GM12801 (cell line): ENCODE data around the gene AGBL4.

Experiments used
- CTCF ChIP-seq: IDR thresholded peaks from one replicate; pipeline ENCODE4 v1.5.1; 2011; ENCODE audit warnings: control low read depth; ENCODE audit not compliant: insufficient read length; ENCODE audit errors: extremely low read depth

The AGBL4 gene

DNA sequence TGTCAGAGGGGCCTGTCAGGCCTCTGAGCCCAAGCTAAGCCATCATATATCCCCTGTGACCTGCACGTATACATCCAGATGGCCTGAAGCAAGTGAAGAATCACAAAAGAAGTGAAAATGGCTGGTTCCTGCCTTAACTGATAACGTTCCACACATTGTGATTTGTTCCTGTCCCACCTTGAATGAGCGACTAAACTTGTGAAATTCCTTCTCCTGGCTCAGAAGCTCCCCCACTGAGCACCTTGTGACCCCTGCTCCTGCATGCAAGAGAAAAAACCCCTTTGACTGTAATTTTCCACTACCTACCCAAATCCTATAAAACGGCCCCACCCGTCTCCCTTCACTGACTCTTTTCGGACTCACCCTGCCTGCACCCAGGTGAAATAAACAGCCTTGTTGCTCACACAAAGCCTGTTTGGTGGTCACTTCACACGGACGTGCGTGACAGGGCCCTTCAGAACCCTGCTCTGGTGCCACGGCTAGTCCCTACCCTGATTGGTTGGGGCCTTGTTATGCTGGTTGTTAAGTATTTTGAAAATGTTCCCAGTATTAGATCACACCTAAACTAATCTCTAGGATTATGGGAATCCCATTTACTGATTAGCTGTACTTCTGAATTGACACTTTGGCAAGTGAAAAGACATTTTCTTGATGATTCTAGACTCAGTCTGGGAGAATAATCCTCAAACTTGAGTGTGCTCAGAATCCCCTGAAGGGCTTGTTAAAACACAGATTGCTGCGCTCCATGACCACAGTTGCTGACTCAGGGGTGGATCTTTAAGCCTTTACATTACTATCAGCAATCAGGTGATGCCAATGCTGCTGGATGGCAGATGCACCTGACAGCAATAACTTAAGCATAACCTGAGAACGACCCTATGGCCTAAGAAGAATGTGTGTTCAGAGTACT, 1523.0 kb downstream of the AGBL4 start:
- TF ChIP-seq CTCF: no peak

DNA sequence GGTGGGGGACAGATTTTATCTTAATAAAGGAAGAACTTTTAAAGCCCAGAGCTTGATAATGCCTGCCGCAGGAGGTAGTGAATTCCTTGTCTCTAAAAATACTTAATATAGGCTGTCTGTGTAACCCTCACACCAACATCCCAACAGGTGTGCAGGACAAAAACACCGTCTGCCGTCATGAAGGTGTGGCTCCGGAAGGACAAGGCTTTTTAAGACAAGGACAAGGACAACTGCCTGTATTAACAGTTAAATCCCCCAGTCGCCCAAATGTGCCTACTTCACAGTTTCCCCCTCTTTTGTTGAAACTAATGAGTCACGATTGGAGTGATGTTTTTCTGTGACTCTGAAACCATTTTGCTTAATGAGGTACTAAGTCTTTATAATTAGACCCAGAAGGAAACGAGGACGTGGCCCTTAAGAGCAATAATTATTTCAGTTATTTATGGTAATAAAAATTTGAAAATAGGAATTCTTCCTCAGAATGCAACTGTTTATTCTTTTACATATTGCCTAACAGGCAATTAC, 1524.5 kb downstream of the AGBL4 start:
- no peak for TF ChIP-seq CTCF

DNA sequence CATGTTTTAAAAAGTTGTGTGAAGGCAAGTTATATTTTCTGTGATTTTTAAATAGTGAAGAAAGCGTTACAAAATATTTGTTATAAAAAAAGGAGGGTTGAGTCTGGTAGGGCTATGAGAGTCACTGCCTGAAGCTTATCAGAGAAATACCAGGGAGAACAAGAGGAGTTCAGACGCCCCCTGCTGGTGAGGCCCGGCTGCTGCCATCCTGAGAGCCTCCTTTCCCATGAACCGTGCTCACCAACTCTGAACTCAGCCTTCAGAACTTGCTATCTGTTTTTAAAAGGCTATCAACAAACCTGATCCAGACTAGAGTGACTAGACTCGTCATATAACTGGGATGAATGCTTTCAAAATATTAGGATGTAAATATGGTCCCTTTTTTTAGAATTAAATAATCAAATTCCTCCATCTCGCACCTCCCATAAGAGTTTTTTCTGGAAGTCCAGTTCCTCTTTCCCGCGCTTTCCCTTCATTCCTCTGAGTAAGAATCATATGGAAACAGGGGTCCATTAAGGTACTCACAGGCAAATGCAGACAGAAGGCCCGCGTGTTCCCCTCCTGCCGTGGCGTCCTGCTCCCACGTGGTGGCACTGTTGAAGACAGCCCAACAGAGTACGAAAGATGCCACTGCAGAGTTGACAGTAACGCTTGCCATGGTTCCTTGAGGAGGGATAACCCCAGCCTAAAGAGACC, 1525.5 kb downstream of the AGBL4 start:
- peak; percentile 2 for TF ChIP-seq CTCF

DNA sequence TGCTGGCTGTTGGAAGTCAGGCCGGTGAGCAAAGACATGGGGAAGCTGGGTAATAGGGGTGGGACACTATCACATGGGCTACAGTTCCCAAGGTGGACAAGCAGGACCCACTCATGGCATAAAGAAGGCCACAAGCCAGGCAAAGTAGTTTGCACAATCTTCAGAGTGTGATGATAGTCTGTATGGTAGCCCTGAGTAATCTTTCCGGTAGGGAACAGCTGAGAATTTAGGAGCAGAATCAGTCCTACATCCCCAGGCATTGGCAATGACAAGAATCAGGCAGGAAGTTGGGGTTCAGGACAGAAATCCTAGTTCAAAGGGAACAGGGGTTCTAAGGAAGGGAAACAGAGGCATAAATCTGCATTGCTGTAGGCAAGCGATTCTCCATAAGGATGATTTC, 1527.8 kb downstream of the AGBL4 start:
- no peak for TF ChIP-seq CTCF

DNA sequence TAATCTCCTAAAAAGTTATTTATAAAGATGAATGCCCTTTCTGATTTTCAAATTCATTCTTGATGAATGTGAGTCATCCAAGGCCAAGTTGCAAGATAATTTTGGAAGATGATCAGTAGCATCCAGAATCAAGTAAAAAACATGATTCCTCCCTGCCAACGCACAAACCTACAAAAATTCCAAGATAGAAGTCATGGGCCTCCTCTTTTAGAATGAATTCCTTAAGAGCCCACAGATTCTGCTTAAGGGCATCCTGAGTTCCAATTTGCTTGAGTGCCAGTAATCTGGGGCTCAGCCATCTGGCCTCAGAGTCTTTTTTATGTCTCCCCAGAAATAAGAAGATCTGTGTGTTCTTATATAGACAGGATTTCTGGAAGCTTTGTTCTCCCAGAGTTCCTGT, 1528.6 kb downstream of the AGBL4 start:
- TF ChIP-seq CTCF: no peak

DNA sequence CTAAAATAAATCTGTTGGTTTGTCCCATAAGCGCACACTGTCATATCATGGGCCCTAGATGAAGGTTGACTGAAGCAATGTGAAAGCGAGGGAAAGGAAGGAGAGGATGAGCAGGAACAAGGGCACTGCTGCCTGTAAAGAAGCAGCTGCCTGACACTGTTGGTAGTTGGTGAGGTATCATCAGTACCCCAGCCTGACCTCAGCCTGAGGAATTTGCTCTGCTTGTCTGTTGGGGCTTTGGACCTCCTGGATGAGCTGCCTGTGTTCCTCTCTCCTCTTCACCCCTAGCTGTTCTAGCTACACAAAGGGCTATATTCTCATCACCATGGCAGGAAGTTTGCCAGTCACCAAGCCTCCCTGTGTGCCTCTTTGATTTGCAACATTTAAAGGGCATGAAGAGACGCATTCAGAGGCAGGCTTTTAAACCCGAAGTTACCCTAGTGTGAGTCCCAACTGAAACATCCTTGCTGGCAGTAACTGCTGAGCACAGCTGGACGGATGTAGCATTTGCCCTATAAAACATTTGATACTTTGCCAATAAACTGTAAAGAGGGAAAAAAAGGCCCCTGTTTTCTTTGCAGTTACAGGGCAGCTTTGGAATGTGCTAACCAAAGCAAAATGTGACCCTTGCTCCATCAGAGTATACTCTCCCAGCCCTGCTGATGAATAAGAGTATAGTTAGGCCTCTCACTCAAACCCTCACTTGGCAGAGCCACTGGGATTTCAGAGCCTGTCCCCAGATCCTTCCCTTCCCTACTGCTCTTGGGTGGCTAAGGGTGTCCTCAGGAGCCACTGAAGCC, 1529.6 kb downstream of the AGBL4 start:
- no peak for TF ChIP-seq CTCF

DNA sequence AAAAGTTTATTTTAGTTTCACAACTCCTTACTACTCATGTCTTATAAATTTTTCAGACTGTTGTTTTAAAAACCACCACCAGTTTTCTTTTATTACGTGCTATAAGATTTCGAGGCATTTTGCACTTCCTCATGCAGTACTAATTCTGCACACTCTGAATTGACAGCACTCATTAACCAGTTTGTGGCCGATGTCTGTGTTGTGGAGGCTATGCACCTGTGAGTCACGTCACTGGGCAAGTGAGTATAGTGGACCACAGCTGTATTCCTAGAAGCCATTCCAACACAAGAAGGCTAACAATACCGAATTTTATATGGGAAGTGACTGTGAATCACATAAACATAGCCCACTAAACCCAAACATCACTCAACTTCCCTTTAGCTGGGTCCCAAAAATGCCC, 1530.7 kb downstream of the AGBL4 start:
- TF ChIP-seq CTCF: no peak
